ENCODE measurements around the gene NDUFB4.
"Not testable (repeated sequence)": the region's sequence is repeated elsewhere in the genome, so short reads cannot be mapped to it uniquely, and the experiment has no call there.

Gene NDUFB4

DNA sequence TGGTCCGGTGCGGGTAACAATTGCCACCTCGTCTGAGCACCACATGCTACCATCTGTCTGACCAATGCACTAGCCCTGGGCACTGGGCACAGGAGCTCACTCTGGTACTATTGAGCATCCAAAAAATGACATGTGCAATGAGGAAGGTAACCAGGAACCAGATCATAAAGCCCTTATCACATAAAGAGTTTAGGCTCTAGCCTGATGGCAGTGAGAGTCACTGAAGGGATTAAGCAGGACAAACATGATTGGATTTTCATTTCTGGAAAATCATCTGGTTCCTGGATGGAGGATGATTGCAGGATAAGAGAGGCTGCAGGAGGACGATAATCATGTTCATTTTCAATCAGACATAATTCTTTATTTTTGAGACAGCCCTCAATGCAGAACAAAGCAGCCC, 12.4 kb downstream of the NDUFB4 start:
- H3K27me3 Mint-ChIP-seq, result no peaks in the 10 kb centered on the region
- H3K36me3 Mint-ChIP-seq, result no peaks in the 10 kb centered on the region
- H3K4me1 Mint-ChIP-seq, result no peaks in the 10 kb centered on the region
- H3K4me3 Mint-ChIP-seq, result no peak overlapping the region
- ATAC-seq, result no peak
- no peak overlapping the region for H3K27ac Mint-ChIP-seq
- no peaks in the 10 kb centered on the region for H3K9me3 Mint-ChIP-seq

- Mint-ChIP-seq H3K4me3 (no peak overlapping the region), H3K27me3 (no peaks in the 10 kb centered on the region), H3K36me3 (no peaks in the 10 kb centered on the region), H3K9me3 (no peaks in the 10 kb centered on the region), H3K27ac (no peak overlapping the region), H3K4me1 (peaks cover 6% of the 10 kb centered on the region)
- peak; percentile 58 for ATAC-seq
Observed at GRCh38 chr3:120614765-120615164, 18.6 kb downstream of the NDUFB4 start.

GRCh38 chr3:120615847-120616609, 19.9 kb downstream of the NDUFB4 start:
- Mint-ChIP-seq H3K27ac (no peak overlapping the region), H3K9me3 (no peaks in the 10 kb centered on the region), H3K4me1 (peaks cover 6% of the 10 kb centered on the region), H3K27me3 (no peaks in the 10 kb centered on the region), H3K36me3 (no peaks in the 10 kb centered on the region), H3K4me3 (no peak overlapping the region)
- no peak for ATAC-seq

GRCh38 chr3:120616745-120617144, 20.6 kb downstream of the NDUFB4 start:
- not testable (repeated sequence) for H3K27ac Mint-ChIP-seq, H3K4me1 Mint-ChIP-seq, ATAC-seq, H3K27me3 Mint-ChIP-seq, H3K36me3 Mint-ChIP-seq, H3K9me3 Mint-ChIP-seq, H3K4me3 Mint-ChIP-seq

DNA sequence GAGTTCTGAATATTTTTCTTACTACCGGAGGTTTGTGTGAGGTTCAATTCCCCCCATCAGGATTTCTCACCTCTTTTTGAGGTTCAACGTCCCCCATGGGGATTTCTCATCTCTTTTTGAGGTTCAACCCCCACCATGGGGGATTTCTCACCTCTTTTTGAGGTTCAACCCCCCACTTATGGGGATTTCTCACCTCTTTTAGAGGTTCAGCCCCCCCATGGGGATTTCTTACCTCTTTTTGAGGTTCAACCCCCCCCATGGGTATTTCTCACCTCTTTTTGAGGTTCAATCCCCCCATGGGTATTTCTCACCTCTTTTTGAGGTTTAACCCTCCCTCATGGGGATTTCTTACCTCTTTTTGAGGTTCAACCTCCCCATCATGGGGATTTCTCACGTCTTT, 26.3 kb downstream of the NDUFB4 start:
- H3K4me1 Mint-ChIP-seq, result no peaks in the 10 kb centered on the region
- H3K4me3 Mint-ChIP-seq, result no peak overlapping the region
- ATAC-seq, result no peak
- peaks cover 9% of the 10 kb centered on the region for H3K27me3 Mint-ChIP-seq
- peaks cover 11% of the 10 kb centered on the region for H3K36me3 Mint-ChIP-seq
- peaks cover 21% of the 10 kb centered on the region for H3K9me3 Mint-ChIP-seq
- H3K27ac Mint-ChIP-seq, result no peak overlapping the region

GRCh38 chr3:120622870-120623726, 27.0 kb downstream of the NDUFB4 start:
- no peak overlapping the region for H3K4me3 Mint-ChIP-seq
- peaks cover 11% of the 10 kb centered on the region for H3K36me3 Mint-ChIP-seq
- no peak for ATAC-seq
- peaks cover 9% of the 10 kb centered on the region for H3K27me3 Mint-ChIP-seq
- no peaks in the 10 kb centered on the region for H3K4me1 Mint-ChIP-seq
- H3K27ac Mint-ChIP-seq, result no peak overlapping the region
- peaks cover 21% of the 10 kb centered on the region for H3K9me3 Mint-ChIP-seq

DNA sequence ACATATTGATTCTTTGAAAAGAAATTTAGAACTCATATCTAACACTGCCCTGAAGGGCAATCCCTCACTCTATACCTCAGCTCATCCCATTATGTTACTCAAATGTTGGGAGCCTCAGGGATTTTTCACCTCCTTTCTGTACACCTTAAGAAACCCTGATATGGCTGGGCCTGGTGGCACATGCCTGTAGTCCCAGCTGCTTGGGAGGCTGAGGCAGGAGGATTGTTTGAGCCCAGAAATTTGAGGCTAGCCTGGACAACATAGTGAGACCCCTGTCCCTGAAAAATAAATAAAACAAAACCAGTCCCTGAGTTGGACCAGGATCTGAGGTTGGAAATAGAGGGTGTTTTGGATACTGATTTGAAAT, 27.6 kb downstream of the NDUFB4 start:
- H3K36me3 Mint-ChIP-seq, result peaks cover 11% of the 10 kb centered on the region
- ATAC-seq, result no peak
- H3K4me1 Mint-ChIP-seq, result no peaks in the 10 kb centered on the region
- H3K4me3 Mint-ChIP-seq, result no peak overlapping the region
- no peak overlapping the region for H3K27ac Mint-ChIP-seq
- H3K27me3 Mint-ChIP-seq, result peaks cover 9% of the 10 kb centered on the region
- H3K9me3 Mint-ChIP-seq, result peaks cover 21% of the 10 kb centered on the region

DNA sequence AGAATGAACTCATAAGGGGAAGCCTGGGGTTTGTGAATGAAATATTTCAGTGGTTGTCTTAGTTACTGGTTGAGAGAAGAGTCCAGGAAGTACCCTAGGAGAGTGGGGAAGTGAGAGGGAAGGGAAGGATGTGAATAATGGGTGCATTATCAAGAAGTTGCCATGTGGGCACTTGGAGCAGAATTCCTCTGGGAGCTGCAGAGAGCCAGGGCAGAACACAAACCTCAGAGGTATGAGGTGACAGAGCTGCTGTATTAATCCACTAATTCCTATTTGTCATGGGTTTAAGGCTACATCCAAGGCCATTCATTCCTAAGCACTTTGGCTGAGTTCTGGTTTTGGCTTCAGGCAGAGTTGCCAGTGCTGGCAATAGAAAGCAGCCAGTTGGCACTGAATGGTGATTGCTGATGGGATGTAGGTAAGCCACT, 29.0 kb downstream of the NDUFB4 start:
- Mint-ChIP-seq H3K4me1 (no peaks in the 10 kb centered on the region), H3K9me3 (peaks cover 24% of the 10 kb centered on the region), H3K27ac (no peak overlapping the region), H3K27me3 (peaks cover 9% of the 10 kb centered on the region), H3K36me3 (peaks cover 17% of the 10 kb centered on the region), H3K4me3 (no peak overlapping the region)
- ATAC-seq, result no peak

GRCh38 chr3:120634539-120634938, 38.4 kb downstream of the NDUFB4 start:
- H3K4me3 Mint-ChIP-seq, result no peak overlapping the region
- no peak overlapping the region for H3K27ac Mint-ChIP-seq
- H3K27me3 Mint-ChIP-seq, result no peaks in the 10 kb centered on the region
- H3K9me3 Mint-ChIP-seq, result peaks cover 11% of the 10 kb centered on the region
- peaks cover 11% of the 10 kb centered on the region for H3K36me3 Mint-ChIP-seq
- peaks cover 6% of the 10 kb centered on the region for H3K4me1 Mint-ChIP-seq
- no peak for ATAC-seq

GRCh38 chr3:120636795-120637401, 40.8 kb downstream of the NDUFB4 start:
- no peak overlapping the region for H3K27ac Mint-ChIP-seq
- H3K4me3 Mint-ChIP-seq, result no peak overlapping the region
- peaks cover 6% of the 10 kb centered on the region for H3K4me1 Mint-ChIP-seq
- H3K27me3 Mint-ChIP-seq, result no peaks in the 10 kb centered on the region
- peaks cover 4% of the 10 kb centered on the region for H3K9me3 Mint-ChIP-seq
- H3K36me3 Mint-ChIP-seq, result peaks cover 5% of the 10 kb centered on the region
- ATAC-seq, result no peak

- Mint-ChIP-seq H3K27me3 (no peaks in the 10 kb centered on the region), H3K4me1 (peaks cover 6% of the 10 kb centered on the region), H3K36me3 (peaks cover 5% of the 10 kb centered on the region), H3K27ac (no peak overlapping the region), H3K4me3 (no peak overlapping the region), H3K9me3 (peaks cover 4% of the 10 kb centered on the region)
- ATAC-seq, result no peak
Observed at GRCh38 chr3:120637851-120638559, 41.9 kb downstream of the NDUFB4 start.

- not testable (repeated sequence) for H3K4me3 Mint-ChIP-seq, H3K36me3 Mint-ChIP-seq, H3K27me3 Mint-ChIP-seq, H3K4me1 Mint-ChIP-seq, H3K9me3 Mint-ChIP-seq, ATAC-seq, H3K27ac Mint-ChIP-seq
Observed at GRCh38 chr3:120638820-120639219, 42.7 kb downstream of the NDUFB4 start.

DNA sequence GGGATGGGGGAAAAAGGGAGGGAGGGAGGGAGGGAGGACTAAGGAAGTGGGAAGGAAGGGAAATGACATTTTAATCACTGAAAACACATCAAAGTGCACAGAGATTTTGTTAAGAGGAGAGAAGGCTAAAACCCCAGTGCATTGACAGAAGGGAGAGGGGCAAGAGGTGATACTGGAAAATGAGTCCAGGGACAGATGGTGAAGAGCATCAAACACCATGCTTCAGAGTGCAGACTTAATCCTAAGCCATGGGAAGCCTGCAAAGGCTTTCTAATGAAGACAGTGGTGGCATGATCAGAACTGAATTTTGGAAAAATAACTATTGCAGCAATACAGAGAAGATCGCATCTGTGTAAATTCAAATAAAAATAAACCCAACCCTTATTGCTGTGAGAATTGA, 44.1 kb downstream of the NDUFB4 start:
- H3K4me1 Mint-ChIP-seq, result peaks cover 6% of the 10 kb centered on the region
- peaks cover 5% of the 10 kb centered on the region for H3K36me3 Mint-ChIP-seq
- no peaks in the 10 kb centered on the region for H3K27me3 Mint-ChIP-seq
- no peak for ATAC-seq
- H3K9me3 Mint-ChIP-seq, result peaks cover 4% of the 10 kb centered on the region
- H3K27ac Mint-ChIP-seq, result no peak overlapping the region
- H3K4me3 Mint-ChIP-seq, result no peak overlapping the region

DNA sequence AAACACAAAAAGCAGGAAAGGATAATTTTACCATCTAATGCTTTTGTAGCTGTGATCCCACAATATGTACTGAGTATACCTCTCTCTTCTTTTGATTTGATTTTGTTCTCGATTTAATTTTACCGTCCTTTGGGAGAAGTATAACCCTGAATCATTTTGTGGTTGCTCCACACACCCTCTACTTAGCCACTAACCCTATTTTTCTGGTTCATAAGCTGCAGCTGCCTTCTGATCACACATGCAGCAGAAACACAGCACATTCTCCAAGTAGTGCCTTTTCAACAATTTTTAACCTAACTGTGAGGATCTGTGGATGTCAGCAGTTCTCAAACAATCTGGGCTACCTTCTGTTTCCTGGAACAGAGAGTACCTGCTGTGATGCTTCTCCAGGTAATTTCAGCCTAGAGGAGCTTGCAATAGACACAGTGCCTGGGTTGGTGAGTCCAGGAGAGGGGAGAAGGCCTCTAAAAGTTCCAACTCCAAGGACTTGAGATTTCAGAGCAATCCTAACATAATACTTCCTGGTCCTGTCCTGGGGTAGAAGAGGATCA, 45.6 kb downstream of the NDUFB4 start:
- Mint-ChIP-seq H3K4me3 (no peak overlapping the region), H3K27me3 (no peaks in the 10 kb centered on the region), H3K9me3 (peaks cover 4% of the 10 kb centered on the region), H3K36me3 (peaks cover 5% of the 10 kb centered on the region), H3K27ac (no peak overlapping the region), H3K4me1 (peaks cover 6% of the 10 kb centered on the region)
- ATAC-seq, result no peak

Data from stimulated activated memory B cell treated with anti-CD40 and anti-IgM and Interleukin-4, amounts not matched to agents 10 μg/mL and 1 μg/mL and 100 μg/mL, for 72 hours (primary cell).